HCT116 (cell line): ENCODE results near the gene CAVIN1. TPM values are rescaled to one million over a fixed set of nuclear protein-coding genes. Genes with fewer than 3 reads are reported as not detected.
A peak's percentile ranks its signal among the peaks of the same experiment; 100 is the strongest.

Experiments used
- ATAC-seq: fragments of 200-7000 bp; cut with Tn5 transposase; 2 replicates; pipeline ENCODE4 v1.9.1; 2020; ENCODE audit warnings: mild to moderate bottlenecking, moderate library complexity
- BruUV-seq: library from RNA; stranded (reverse); fragments of 400-500 nt; replicated peaks from 2 replicates; lab custom pipeline; 2021; lab: Mats Ljungman, UMichigan
- CTCF ChIA-PET: fragments of 300-600 bp; sonication (Branson Sonifier 250); formaldehyde crosslinking; loops from one replicate; lab custom pipeline; 2021; ENCODE audit warnings: antibody characterized with exemption; lab: Charles Lee
- POLR2A ChIA-PET: fragments of 300-600, 350-600 bp; sonication (Branson Sonifier 250); formaldehyde crosslinking; loops from one replicate; lab custom pipeline; 2021; ENCODE audit warnings: antibody characterized with exemption; lab: Charles Lee
- RAD21 ChIA-PET, 2 experiments: fragments of 300-600 bp; sonication (Branson Sonifier 250); formaldehyde crosslinking; loops; one replicate each; lab custom pipeline; 2023; ENCODE audit warnings: low total read pairs in 2 of 2; ENCODE audit not compliant: uncharacterized antibody in 2 of 2, unreplicated experiment in 2 of 2, low non-redundant PET in 1 of 2; lab: Charles Lee
- DNase-seq: peaks from one replicate; pipeline ENCODE4 v3.0.0-alpha.2; 2010; ENCODE audit warnings: low read depth, low spot score
- H2AFZ ChIP-seq: fragments of 200-600 bp; shearing (Covaris generic), sonication (generic); 2 replicates; pipeline ENCODE4 v1.6.1; 2017; ENCODE audit warnings: low read depth, mixed run types, mixed read lengths, antibody characterized with exemption, low read length; ENCODE audit not compliant: poor library complexity, severe bottlenecking
- H3K27ac ChIP-seq: 2 replicates; pipeline ENCODE4 v1.5.1; 2012; ENCODE audit warnings: low read depth, low read length
- H3K27me3 ChIP-seq: fragments of 200-600 bp; sonication (generic); 2 replicates; pipeline ENCODE4 v1.6.1; 2016; ENCODE audit warnings: mixed run types, low read length, mixed read lengths; ENCODE audit not compliant: insufficient read depth
- H3K36me3 ChIP-seq, 2 experiments: fragments of 200-500 bp in 1 of 2; fragments of 200-600 bp in 1 of 2; sonication (Bioruptor generic) in 1 of 2; sonication (generic) in 1 of 2; 2 replicates each; pipeline versions ENCODE4 v1.5.1 to v1.6.1; 2014 to 2016; ENCODE audit warnings: low read length in 2 of 2, inconsistent platforms in 1 of 2, mixed read lengths in 1 of 2, mixed run types in 1 of 2; ENCODE audit not compliant: insufficient read depth in 2 of 2, control insufficient read depth in 1 of 2
- H3K4me1 ChIP-seq, 2 experiments: fragments of 200-600 bp in 1 of 2; sonication (generic) in 1 of 2; 2 replicates each; pipeline versions ENCODE4 v1.5.1 to v1.6.1; 2012 to 2017; ENCODE audit warnings: low read length in 2 of 2, inconsistent platforms in 1 of 2, mild to moderate bottlenecking in 1 of 2, mixed read lengths in 1 of 2, mixed run types in 1 of 2, moderate library complexity in 1 of 2; ENCODE audit not compliant: insufficient read depth in 2 of 2, control insufficient read depth in 1 of 2
- H3K4me2 ChIP-seq: fragments of 200-600 bp; sonication (generic); 2 replicates; pipeline ENCODE4 v1.6.1; 2017; ENCODE audit warnings: mixed run types, low read length, mixed read lengths
- H3K4me3 ChIP-seq, 2 experiments: fragments of 200-600 bp in 1 of 2; sonication (generic) in 1 of 2; replicated peaks in 1 of 2; 2 replicates each; pipeline ENCODE4 v1.5.1; 2011 to 2016; ENCODE audit warnings: low read length in 2 of 2, control low read depth in 1 of 2, low read depth in 1 of 2, mild to moderate bottlenecking in 1 of 2, mixed read lengths in 1 of 2, mixed run types in 1 of 2
- H3K79me2 ChIP-seq: fragments of 200-600 bp; sonication (generic); 2 replicates; pipeline ENCODE4 v1.6.1; 2017; ENCODE audit warnings: mild to moderate bottlenecking, mixed run types, low read length, moderate library complexity, mixed read lengths; ENCODE audit not compliant: insufficient read depth
- H3K9ac ChIP-seq: fragments of 200-600 bp; sonication (generic); 2 replicates; pipeline ENCODE4 v1.6.1; 2016; ENCODE audit warnings: low read length, mixed read lengths
- H3K9me2 ChIP-seq: fragments of 200-600 bp; sonication (generic), shearing (Covaris generic); 2 replicates; pipeline ENCODE4 v1.6.1; 2017; ENCODE audit warnings: mixed run types, mild to moderate bottlenecking, moderate library complexity; ENCODE audit not compliant: insufficient read depth
- H3K9me3 ChIP-seq, 2 experiments: fragments of 200-500 bp in 1 of 2; fragments of 200-600 bp in 1 of 2; sonication (Bioruptor generic) in 1 of 2; sonication (generic) in 1 of 2; 2 replicates each; pipeline ENCODE4 v1.6.1; 2014 to 2017; ENCODE audit warnings: low read length in 2 of 2, mixed read lengths in 2 of 2, inconsistent platforms in 1 of 2, low read depth in 1 of 2, mild to moderate bottlenecking in 1 of 2, mixed run types in 1 of 2, moderate library complexity in 1 of 2; ENCODE audit not compliant: control insufficient read depth in 1 of 2, insufficient read depth in 1 of 2
- H4K20me1 ChIP-seq: fragments of 200-600 bp; sonication (generic), shearing (Covaris generic); 2 replicates; pipeline ENCODE4 v1.6.1; 2017; ENCODE audit warnings: mixed run types, mild to moderate bottlenecking, moderate library complexity; ENCODE audit not compliant: insufficient read depth
- ATF3 ChIP-seq: IDR thresholded peaks from 2 replicates; pipeline ENCODE4 v1.6.1; 2012
- CBX3 ChIP-seq: IDR thresholded peaks from 2 replicates; pipeline ENCODE4 v1.6.1; 2012; ENCODE audit warnings: low read depth
- CEBPB ChIP-seq: IDR thresholded peaks from 2 replicates; pipeline ENCODE4 v1.6.1; 2012; ENCODE audit warnings: low read depth
- CTCF ChIP-seq, 3 experiments: fragments of 200-600 bp in 1 of 3; sonication (generic) in 1 of 3; IDR thresholded peaks in 2 of 3; conservative IDR thresholded peaks in 1 of 3; 2 replicates each; pipeline ENCODE4 v1.5.1; 2012 to 2017; ENCODE audit warnings: low read depth in 2 of 3, low read length in 2 of 3, antibody characterized with exemption in 1 of 3, borderline replicate concordance in 1 of 3, control low read depth in 1 of 3, mild to moderate bottlenecking in 1 of 3, mixed read lengths in 1 of 3, mixed run types in 1 of 3, moderate library complexity in 1 of 3; ENCODE audit not compliant: insufficient read depth in 1 of 3
- EGR1 ChIP-seq: IDR thresholded peaks from 2 replicates; pipeline ENCODE4 v1.6.1; 2012; ENCODE audit warnings: low read depth
- ELF1 ChIP-seq: IDR thresholded peaks from 2 replicates; pipeline ENCODE4 v1.6.1; 2012; ENCODE audit warnings: low read depth, borderline replicate concordance
- EZH2 ChIP-seq: fragments of 200-600 bp; sonication (generic); IDR thresholded peaks from 2 replicates; pipeline ENCODE4 v1.6.1; 2017; ENCODE audit warnings: antibody characterized with exemption, mixed run types
- EZH2phosphoT487 ChIP-seq: fragments of 200-600 bp; IDR thresholded peaks from 2 replicates; pipeline ENCODE4 v1.6.1; 2018; ENCODE audit warnings: antibody characterized with exemption, borderline replicate concordance
- FOSL1 ChIP-seq: IDR thresholded peaks from 2 replicates; pipeline ENCODE4 v1.6.1; 2012; ENCODE audit warnings: low read depth
- JUND ChIP-seq: IDR thresholded peaks from 2 replicates; pipeline ENCODE4 v1.6.1; 2012
- POLR2A ChIP-seq: IDR thresholded peaks from 2 replicates; pipeline ENCODE4 v1.7.0; 2011; ENCODE audit warnings: borderline replicate concordance; ENCODE audit not compliant: insufficient read depth, insufficient read length; ENCODE audit errors: extremely low read depth
- POLR2AphosphoS5 ChIP-seq: IDR thresholded peaks from 2 replicates; pipeline ENCODE4 v1.6.1; 2011; ENCODE audit warnings: mild to moderate bottlenecking, low read depth, low read length, moderate library complexity
- REST ChIP-seq: IDR thresholded peaks from 2 replicates; pipeline ENCODE4 v1.6.1; 2012; ENCODE audit warnings: low read depth
- SP1 ChIP-seq: IDR thresholded peaks from 2 replicates; pipeline ENCODE4 v1.6.1; 2012; ENCODE audit warnings: low read depth
- SRF ChIP-seq: IDR thresholded peaks from 2 replicates; pipeline ENCODE4 v1.6.1; 2012; ENCODE audit warnings: low read depth
- TCF7L2 ChIP-seq: IDR thresholded peaks from 2 replicates; pipeline ENCODE4 v1.7.0; 2011; ENCODE audit warnings: borderline replicate concordance, inconsistent platforms; ENCODE audit not compliant: insufficient read depth, insufficient read length; ENCODE audit errors: extremely low read depth
- ZBTB33 ChIP-seq: IDR thresholded peaks from 2 replicates; pipeline ENCODE4 v1.6.1; 2011; ENCODE audit warnings: mild to moderate bottlenecking, low read length, moderate library complexity; ENCODE audit not compliant: insufficient replicate concordance; ENCODE audit errors: extremely low read depth
- ZNF274 ChIP-seq: fragments of 200-500 bp; sonication (Bioruptor generic); IDR thresholded peaks from 2 replicates; pipeline ENCODE4 v1.6.1; 2014; ENCODE audit warnings: mild to moderate bottlenecking, low read depth, low read length, inconsistent platforms
- intact Hi-C: fragments of 100-400 bp; cut with micrococcal nuclease; formaldehyde crosslinking; loops from 2 replicates; pipeline ENCODE4 v1.10.0; 2022
- total RNA-seq: library from RNA; stranded (reverse); gene quantifications from one replicate; pipeline ENCODE4 v1.2.1, GENCODE V29; 2021; ENCODE audit not compliant: unreplicated experiment
- TF ChIP-seq, protein P1 (sequence below): IDR thresholded peaks from 2 replicates; pipeline ENCODE4 v1.6.1; 2012

Gene CAVIN1
- total RNA-seq, 1 experiment from 2014 or later: 79.7 TPM

GRCh38 chr17:42458497-42459255 is 35.6 kb upstream of the CAVIN1 start, which contains the start of gene ATP6V0A1:
ATP6V0A1 (plus strand) TSS chr17:42458878; CDS start chr17:42460895, 2,017 bp downstream.
- H3K27ac ChIP-seq: peak within 1 kb of the TSS; percentile 65
- peak within 1 kb of the TSS; percentile 75 for H3K9ac ChIP-seq
- intact Hi-C loops: loop anchor here (1.0 kb wide), 1 partner anchor 30 kb away; no protein-coding TSS in a partner anchor
- no peaks in the 10 kb centered on the region for H3K9me3 ChIP-seq
- H2AFZ ChIP-seq: no peak within 1 kb of the TSS
- ATAC-seq (peak; percentile 98), DNase-seq (peak; percentile 75)
- ChIA-PET CTCF (no interaction called here), POLR2A (no interaction called here), RAD21 (interaction anchor here in 1 of 2 experiments (0.7 kb wide), 1 partner anchor 13 kb away, joined by 3 read pairs; no protein-coding TSS in a partner anchor)
- H3K79me2 ChIP-seq: peaks cover 31% of the 10 kb centered on the region
- peak within 1 kb of the TSS; percentile 93 for H3K4me2 ChIP-seq
- H3K4me1 ChIP-seq: peaks cover 13 to 25% of the 10 kb centered on the region in 2 experiments
- H3K36me3 ChIP-seq: peaks cover 6 to 15% of the 10 kb centered on the region in 2 experiments; a peak in 3 of 4 replicates
- TSS peak; percentile 81 for BruUV-seq
- H3K27me3 ChIP-seq: no peaks in the 10 kb centered on the region
- H4K20me1 ChIP-seq: no peaks in the 10 kb centered on the region
- H3K9me2 ChIP-seq: no peaks in the 10 kb centered on the region
- peak within 1 kb of the TSS; percentile 78 to 99 for H3K4me3 ChIP-seq
- TF ChIP-seq JUND: no peak
- TF ChIP-seq FOSL1: no peak
- TF ChIP-seq TCF7L2: no peak
- TF ChIP-seq REST: no peak
- TF ChIP-seq, protein P1, sequence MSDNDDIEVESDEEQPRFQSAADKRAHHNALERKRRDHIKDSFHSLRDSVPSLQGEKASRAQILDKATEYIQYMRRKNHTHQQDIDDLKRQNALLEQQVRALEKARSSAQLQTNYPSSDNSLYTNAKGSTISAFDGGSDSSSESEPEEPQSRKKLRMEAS: peak; percentile 91
- TF ChIP-seq POLR2AphosphoS5: peak; percentile 92
- no peak for TF ChIP-seq SRF
- TF ChIP-seq ELF1: no peak; the same call in 1 of the 2 replicates
- TF ChIP-seq CBX3: peak; percentile 52; the same call in 1 of the 2 replicates
- no peak for TF ChIP-seq EZH2
- no peak for TF ChIP-seq ZBTB33
- TF ChIP-seq EGR1: peak; percentile 94
- TF ChIP-seq CEBPB: no peak
- no peak for TF ChIP-seq ATF3
- no peak for TF ChIP-seq CTCF (IDR thresholded peaks at IDR 0.05 in 2 of 3, conservative IDR thresholded peaks at IDR 0.05 in 1 of 3; ENCODE audit: borderline replicate concordance in 1 of 3, insufficient read depth in 1 of 3, low read depth in 2 of 3, low read length in 2 of 3)
- TF ChIP-seq SP1: peak; percentile 40
- peak; percentile 79 for TF ChIP-seq POLR2A
- TF ChIP-seq EZH2phosphoT487: no peak
- no peak for TF ChIP-seq ZNF274
